ENCODE results near the gene RIN3.
"Not testable (repeated sequence)": the region's sequence is repeated elsewhere in the genome, so short reads cannot be mapped to it uniquely, and the experiment has no call there.

Gene RIN3

GRCh38 chr14:92633724-92634123 is 120.1 kb downstream of the RIN3 start:
- H3K27me3 Mint-ChIP-seq, result no peaks in the 10 kb centered on the region
- peaks cover 5% of the 10 kb centered on the region for H3K36me3 Mint-ChIP-seq
- no peak for ATAC-seq
- peaks cover 28% of the 10 kb centered on the region for H3K4me1 Mint-ChIP-seq
- H3K27ac Mint-ChIP-seq, result peak overlapping the region; percentile 62
- peak overlapping the region; percentile 6 for H3K4me3 Mint-ChIP-seq
- H3K9me3 Mint-ChIP-seq, result peaks cover 4% of the 10 kb centered on the region

DNA sequence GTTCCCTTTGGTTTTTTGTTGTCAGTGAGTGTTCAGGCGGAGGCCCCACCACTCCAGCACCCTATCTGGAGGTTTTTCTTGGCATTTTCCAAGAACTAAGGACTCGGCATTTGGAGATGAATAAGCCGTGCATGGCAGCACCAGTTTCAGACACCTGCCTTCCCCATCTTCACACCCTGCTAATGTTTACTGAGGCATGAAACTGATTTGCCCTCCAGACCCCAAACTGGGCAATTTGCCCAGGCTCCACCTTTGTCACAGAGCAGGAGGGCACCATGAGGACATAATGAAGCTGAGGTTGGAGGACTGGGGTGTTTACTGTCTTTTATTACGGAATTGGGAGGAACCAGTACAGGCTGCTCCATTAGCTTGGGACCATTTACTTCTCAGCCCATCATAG is 121.5 kb downstream of the RIN3 start:
- ATAC-seq, result no peak
- Mint-ChIP-seq H3K9me3 (no peaks in the 10 kb centered on the region), H3K4me1 (peaks cover 34% of the 10 kb centered on the region), H3K27ac (no peak overlapping the region), H3K36me3 (no peaks in the 10 kb centered on the region), H3K4me3 (no peak overlapping the region), H3K27me3 (no peaks in the 10 kb centered on the region)

DNA sequence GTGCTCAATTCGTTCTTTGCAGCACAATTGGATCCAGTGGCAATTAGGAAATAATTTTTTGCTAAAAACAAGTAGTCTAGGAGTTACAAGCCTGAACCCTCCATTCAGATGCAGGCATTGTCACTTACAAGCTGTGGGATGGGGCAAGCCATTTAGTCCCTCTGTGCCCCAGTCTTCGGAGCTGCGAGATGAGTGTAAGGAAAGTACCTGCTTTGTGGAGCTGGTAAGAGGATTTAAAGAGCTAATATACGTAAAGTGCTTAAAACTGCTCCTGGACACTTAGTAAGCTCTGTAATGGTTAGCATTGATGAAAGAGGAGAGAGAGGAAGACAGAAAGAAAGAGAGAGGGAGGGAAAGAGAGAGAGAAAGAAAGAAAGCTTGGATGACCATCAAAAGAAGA is 122.3 kb downstream of the RIN3 start:
- no peak overlapping the region for H3K4me3 Mint-ChIP-seq
- no peak overlapping the region for H3K27ac Mint-ChIP-seq
- H3K27me3 Mint-ChIP-seq, result no peaks in the 10 kb centered on the region

GRCh38 chr14:92637228-92637627 is 123.6 kb downstream of the RIN3 start:
- no peak overlapping the region for H3K27ac Mint-ChIP-seq

More for the DNA sequence above, 122.3 kb downstream of the RIN3 start:
- H3K9me3 Mint-ChIP-seq, result no peaks in the 10 kb centered on the region
- ATAC-seq, result no peak
- peaks cover 34% of the 10 kb centered on the region for H3K4me1 Mint-ChIP-seq
- no peaks in the 10 kb centered on the region for H3K36me3 Mint-ChIP-seq

GRCh38 chr14:92637864-92638263 is 124.3 kb downstream of the RIN3 start:
- Mint-ChIP-seq H3K27me3 (no peaks in the 10 kb centered on the region), H3K4me3 (no peak overlapping the region), H3K4me1 (peaks cover 22% of the 10 kb centered on the region), H3K27ac (no peak overlapping the region), H3K36me3 (peaks cover 15% of the 10 kb centered on the region), H3K9me3 (no peaks in the 10 kb centered on the region)
- no peak for ATAC-seq

More at GRCh38 chr14:92637228-92637627, 123.6 kb downstream of the RIN3 start:
- peaks cover 10% of the 10 kb centered on the region for H3K36me3 Mint-ChIP-seq
- H3K4me1 Mint-ChIP-seq, result peaks cover 28% of the 10 kb centered on the region
- no peaks in the 10 kb centered on the region for H3K9me3 Mint-ChIP-seq
- ATAC-seq, result no peak
- no peak overlapping the region for H3K4me3 Mint-ChIP-seq
- H3K27me3 Mint-ChIP-seq, result no peaks in the 10 kb centered on the region

DNA sequence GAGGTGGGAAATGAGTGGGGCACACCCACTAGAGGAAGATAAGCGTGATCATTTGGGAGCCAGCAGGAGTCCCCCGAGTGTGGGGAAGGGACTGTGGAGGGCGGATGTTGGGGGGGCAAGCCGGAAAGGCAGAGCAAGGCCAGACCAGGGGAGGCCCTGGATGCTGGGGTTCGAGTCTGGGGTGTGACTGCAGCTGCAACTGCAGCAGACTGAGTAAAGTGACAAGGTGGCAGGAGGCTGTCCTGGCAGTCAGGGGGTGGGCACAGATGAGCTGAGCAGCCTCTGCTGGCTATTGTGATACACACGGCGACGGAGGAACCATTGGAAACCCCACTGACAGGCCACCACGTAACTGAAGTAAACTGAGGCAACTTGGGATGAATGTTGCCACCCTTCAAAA is 124.7 kb downstream of the RIN3 start:
- Mint-ChIP-seq H3K4me1 (peaks cover 18% of the 10 kb centered on the region), H3K27ac (no peak overlapping the region), H3K9me3 (no peaks in the 10 kb centered on the region), H3K27me3 (no peaks in the 10 kb centered on the region), H3K36me3 (peaks cover 15% of the 10 kb centered on the region), H3K4me3 (no peak overlapping the region)
- ATAC-seq, result no peak

DNA sequence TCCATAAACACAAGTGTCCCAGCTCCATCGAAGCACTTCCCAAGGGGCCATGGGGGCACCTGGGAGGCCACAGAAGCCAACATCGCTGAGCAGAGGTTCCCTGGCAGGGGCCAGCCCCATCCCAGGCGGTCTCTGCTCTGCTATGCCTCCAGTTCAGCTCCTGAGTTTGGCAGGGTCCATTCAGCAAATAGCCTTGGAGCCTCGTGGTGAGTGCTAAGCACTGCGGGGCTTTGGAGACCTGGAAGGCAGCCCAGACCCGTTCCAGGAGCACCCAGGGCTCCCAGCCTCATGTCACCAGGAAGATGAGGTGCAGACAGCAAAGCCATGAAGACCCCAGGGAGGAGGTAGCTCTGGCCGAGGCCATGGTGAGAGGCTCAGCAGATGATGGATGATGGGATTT is 125.3 kb downstream of the RIN3 start:
- Mint-ChIP-seq H3K27ac (no peak overlapping the region), H3K36me3 (peaks cover 16% of the 10 kb centered on the region), H3K27me3 (no peaks in the 10 kb centered on the region), H3K9me3 (no peaks in the 10 kb centered on the region), H3K4me3 (no peak overlapping the region), H3K4me1 (peaks cover 13% of the 10 kb centered on the region)
- no peak for ATAC-seq

- not testable (repeated sequence) for H3K27ac Mint-ChIP-seq, H3K27me3 Mint-ChIP-seq, ATAC-seq, H3K9me3 Mint-ChIP-seq, H3K4me3 Mint-ChIP-seq
- Mint-ChIP-seq H3K36me3 (peaks cover 23% of the 10 kb centered on the region), H3K4me1 (peaks cover 13% of the 10 kb centered on the region)
Measured at GRCh38 chr14:92639472-92640117, 126.0 kb downstream of the RIN3 start.

DNA sequence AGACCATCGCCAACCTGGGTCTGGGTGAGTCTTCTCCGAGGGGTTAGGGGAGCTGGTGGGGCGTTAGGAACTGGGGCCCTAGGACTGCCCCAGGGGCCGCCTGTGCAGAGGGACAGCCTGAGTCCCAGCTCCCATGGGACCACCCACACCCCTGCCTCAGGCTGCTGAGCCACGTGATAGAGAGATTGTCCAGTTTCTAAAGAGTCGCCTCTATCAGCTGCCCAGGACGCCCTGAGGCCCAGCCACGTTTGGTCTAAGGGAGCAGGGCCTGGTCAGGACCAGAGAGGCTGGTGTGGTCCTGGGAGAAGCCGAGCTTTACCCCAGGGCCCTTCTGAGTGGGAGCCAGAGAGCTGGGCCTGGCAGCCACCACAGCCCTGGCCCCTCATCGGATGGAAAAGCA is 127.7 kb downstream of the RIN3 start:
- H3K4me3 Mint-ChIP-seq, result no peak overlapping the region
- no peak for ATAC-seq
- peaks cover 38% of the 10 kb centered on the region for H3K36me3 Mint-ChIP-seq
- peaks cover 9% of the 10 kb centered on the region for H3K4me1 Mint-ChIP-seq
- peaks cover 5% of the 10 kb centered on the region for H3K9me3 Mint-ChIP-seq
- H3K27me3 Mint-ChIP-seq, result no peaks in the 10 kb centered on the region
- no peak overlapping the region for H3K27ac Mint-ChIP-seq

DNA sequence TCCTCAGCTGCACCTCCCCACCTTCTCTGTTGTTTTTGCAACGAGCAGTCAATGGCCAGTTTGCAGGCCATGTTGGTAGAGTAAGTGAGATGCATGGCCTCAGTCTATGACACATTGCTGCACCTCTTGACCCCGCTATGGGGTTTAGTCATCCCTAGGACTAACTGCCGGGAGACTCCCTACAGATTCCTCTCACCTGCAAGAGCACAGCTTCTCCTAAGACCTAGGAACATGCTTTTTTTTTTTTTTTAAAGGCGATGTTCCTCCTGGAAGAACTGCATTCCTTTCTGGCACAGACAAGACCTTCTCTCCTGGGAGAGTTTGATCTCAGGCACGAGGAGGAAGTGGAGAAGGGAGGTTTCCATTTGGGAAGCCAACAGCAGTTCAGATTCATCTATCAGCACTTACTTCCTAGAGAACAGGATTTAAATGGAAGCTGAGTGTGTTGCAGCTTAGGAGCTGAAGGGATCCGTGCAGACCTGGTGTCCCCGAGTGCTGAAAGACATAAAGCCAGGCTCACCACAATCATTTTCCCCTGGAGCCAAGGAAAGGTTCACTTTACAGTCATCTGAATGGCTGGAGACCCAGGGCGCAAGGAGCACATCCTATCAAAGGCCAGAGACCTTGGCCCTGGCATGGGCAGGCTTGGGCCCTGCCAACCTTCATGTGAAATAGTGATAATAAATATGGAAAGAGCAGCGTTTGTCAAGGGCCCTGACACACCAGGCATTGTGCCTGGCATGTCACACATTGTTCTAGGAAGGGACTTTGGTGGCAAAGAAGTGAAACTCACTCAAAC is 130.8 kb downstream of the RIN3 start:
- no peak for ATAC-seq
- Mint-ChIP-seq H3K27ac (no peak overlapping the region), H3K36me3 (peaks cover 39% of the 10 kb centered on the region)

GRCh38 chr14:92644970-92645515 is 131.5 kb downstream of the RIN3 start:
- no peak for ATAC-seq
- Mint-ChIP-seq H3K36me3 (peaks cover 39% of the 10 kb centered on the region), H3K4me1 (peaks cover 38% of the 10 kb centered on the region), H3K27ac (no peak overlapping the region), H3K9me3 (peaks cover 5% of the 10 kb centered on the region), H3K4me3 (no peak overlapping the region), H3K27me3 (no peaks in the 10 kb centered on the region)

More for the DNA sequence above, 130.8 kb downstream of the RIN3 start:
- H3K9me3 Mint-ChIP-seq, result peaks cover 5% of the 10 kb centered on the region
- peaks cover 31% of the 10 kb centered on the region for H3K4me1 Mint-ChIP-seq
- no peaks in the 10 kb centered on the region for H3K27me3 Mint-ChIP-seq
- H3K4me3 Mint-ChIP-seq, result no peak overlapping the region

- H3K4me1 Mint-ChIP-seq, result peaks cover 47% of the 10 kb centered on the region
- H3K27me3 Mint-ChIP-seq, result no peaks in the 10 kb centered on the region
- peaks cover 5% of the 10 kb centered on the region for H3K9me3 Mint-ChIP-seq
- peak overlapping the region; percentile 47 for H3K27ac Mint-ChIP-seq
- ATAC-seq, result no peak
- H3K4me3 Mint-ChIP-seq, result no peak overlapping the region
- peaks cover 39% of the 10 kb centered on the region for H3K36me3 Mint-ChIP-seq
Measured at GRCh38 chr14:92645841-92646478, 132.4 kb downstream of the RIN3 start.

DNA sequence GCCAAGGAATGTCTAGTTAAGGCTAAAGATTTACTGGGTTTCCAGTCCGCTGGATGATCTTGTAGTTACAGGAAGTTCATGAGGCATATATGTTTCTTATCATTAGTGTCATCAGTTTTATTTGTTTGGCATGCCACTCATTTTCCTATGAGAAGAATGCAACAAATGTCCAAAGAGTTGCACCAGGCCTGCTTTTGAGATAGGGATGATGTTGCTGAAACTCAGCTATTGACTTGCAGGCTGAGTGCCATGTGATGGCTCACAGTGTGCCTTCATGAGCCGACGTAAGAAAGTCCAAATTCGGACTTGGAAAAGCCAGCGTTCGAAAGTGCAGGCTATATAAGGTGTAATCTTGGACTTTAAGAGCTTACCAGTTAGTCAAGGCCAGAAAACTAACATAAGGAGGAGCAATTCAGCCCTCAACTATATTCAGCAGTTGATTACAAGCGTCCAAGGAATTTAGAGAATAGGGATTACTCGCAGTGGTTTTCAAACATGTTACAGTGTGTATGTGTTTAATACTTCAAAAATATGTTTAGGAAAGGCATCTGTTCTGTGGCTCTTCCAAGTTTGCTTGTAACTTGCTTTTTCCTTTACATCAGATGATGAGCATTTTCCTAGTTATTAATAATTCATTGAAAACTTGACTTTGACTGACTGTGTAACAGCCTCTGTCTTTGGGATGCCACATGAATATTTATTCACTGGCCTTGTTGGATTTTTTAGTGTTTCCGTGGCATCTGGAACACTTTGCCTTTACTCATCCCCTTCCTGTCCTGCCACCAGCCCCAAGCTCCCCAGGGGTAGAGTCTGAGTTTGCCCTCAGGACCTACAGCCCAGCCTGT is 133.6 kb downstream of the RIN3 start:
- H3K27me3 Mint-ChIP-seq, result no peaks in the 10 kb centered on the region
- H3K9me3 Mint-ChIP-seq, result peaks cover 5% of the 10 kb centered on the region
- no peak for ATAC-seq
- H3K4me1 Mint-ChIP-seq, result peaks cover 59% of the 10 kb centered on the region
- peaks cover 30% of the 10 kb centered on the region for H3K36me3 Mint-ChIP-seq
- peak overlapping the region; percentile 90 for H3K27ac Mint-ChIP-seq
- no peak overlapping the region for H3K4me3 Mint-ChIP-seq

DNA sequence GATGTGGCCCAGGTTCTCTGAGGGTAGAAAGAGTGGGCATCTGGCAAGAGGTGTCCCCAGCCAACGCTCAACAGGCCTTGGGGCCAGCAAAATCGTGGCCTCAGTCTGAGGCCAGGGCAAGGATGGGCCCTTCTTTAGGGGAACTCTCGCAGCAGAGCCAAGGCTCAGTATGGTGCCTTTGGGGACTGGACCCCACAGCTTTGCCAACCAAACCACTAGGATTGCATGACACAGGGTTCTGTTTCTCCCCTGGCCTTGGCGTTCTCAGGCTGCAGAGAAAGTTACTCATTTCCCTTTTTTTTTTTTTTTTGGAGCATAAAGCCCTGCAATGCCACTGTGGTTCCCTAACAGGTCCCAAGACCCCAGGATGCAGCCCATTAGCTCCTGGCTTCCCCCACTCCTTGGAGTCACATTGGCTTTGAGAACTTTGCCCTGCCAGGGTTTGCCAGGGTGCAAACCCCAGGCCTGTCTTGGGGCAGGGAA is 134.3 kb downstream of the RIN3 start:
- Mint-ChIP-seq H3K27ac (peak overlapping the region; percentile 90), H3K4me1 (peaks cover 62% of the 10 kb centered on the region), H3K36me3 (peaks cover 24% of the 10 kb centered on the region), H3K27me3 (no peaks in the 10 kb centered on the region), H3K9me3 (peaks cover 5% of the 10 kb centered on the region), H3K4me3 (no peak overlapping the region)
- no peak for ATAC-seq

Measured in stimulated activated memory B cell treated with anti-CD40 and anti-IgM and Interleukin-4, amounts not matched to agents 10 μg/mL and 1 μg/mL and 100 μg/mL, for 72 hours (primary cell).